Esophagus muscularis mucosa (tissue), 3 donors: Measurements from ENCODE around the gene ZNF48.

ENCODE experiments used
- EP300 ChIP-seq: sonication (generic); formaldehyde crosslinking; IDR thresholded peaks from one replicate; pipeline ENCODE4 v1.6.1; 2017; ENCODE audit warnings: antibody characterized with exemption
- TF ChIP-seq, protein P1 (sequence below), 3 experiments: fragments of 200-600 bp in 2 of 3; fragments of 450-650 bp in 1 of 3; sonication (generic) in 2 of 3; IDR thresholded peaks; one replicate each; pipeline ENCODE4 v1.5.1; 2017 to 2019; ENCODE audit warnings: antibody characterized with exemption in 3 of 3, mild to moderate bottlenecking in 2 of 3, moderate library complexity in 1 of 3

- TF ChIP-seq, protein P1, sequence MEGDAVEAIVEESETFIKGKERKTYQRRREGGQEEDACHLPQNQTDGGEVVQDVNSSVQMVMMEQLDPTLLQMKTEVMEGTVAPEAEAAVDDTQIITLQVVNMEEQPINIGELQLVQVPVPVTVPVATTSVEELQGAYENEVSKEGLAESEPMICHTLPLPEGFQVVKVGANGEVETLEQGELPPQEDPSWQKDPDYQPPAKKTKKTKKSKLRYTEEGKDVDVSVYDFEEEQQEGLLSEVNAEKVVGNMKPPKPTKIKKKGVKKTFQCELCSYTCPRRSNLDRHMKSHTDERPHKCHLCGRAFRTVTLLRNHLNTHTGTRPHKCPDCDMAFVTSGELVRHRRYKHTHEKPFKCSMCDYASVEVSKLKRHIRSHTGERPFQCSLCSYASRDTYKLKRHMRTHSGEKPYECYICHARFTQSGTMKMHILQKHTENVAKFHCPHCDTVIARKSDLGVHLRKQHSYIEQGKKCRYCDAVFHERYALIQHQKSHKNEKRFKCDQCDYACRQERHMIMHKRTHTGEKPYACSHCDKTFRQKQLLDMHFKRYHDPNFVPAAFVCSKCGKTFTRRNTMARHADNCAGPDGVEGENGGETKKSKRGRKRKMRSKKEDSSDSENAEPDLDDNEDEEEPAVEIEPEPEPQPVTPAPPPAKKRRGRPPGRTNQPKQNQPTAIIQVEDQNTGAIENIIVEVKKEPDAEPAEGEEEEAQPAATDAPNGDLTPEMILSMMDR (IDR thresholded peaks at IDR 0.05): no peak
- TF ChIP-seq EP300: no peak
These were observed 15.0 kb upstream of the ZNF48 start for GRCh38 chr16:30380072-30380802.
